Activated naive CD4-positive, alpha-beta T cell treated with anti-CD3 and anti-CD28 coated beads, Interleukin-2, amount 10 ng/mL, durations not matched to agents 5 hours and 36 hours (primary cell): ENCODE measurements around the gene SMPX. TPM values are rescaled to one million over a fixed set of nuclear protein-coding genes. Genes with fewer than 3 reads are reported as not detected.

ENCODE experiments used
- total RNA-seq, 2 experiments: library from RNA; stranded (reverse); gene quantifications; one replicate each; pipeline ENCODE4 v1.2.3, GENCODE V29; 2021

Gene SMPX
- not detected for total RNA-seq

GRCh38 chrX:21757960-21758359 lies at the start of gene SMPX:
SMPX (minus strand) TSS chrX:21758116; CDS start chrX:21754290, 3,826 bp downstream.

GRCh38 chrX:21658152-21658737 lies 99.7 kb downstream of the SMPX start, which contains the start of gene KLHL34:
KLHL34 (minus strand) TSS chrX:21658330; CDS start chrX:21657788, 542 bp downstream.

Other genes with a start within 250 kb of the SMPX start
- 1 to 10 TPM; 1.3 to 1.4 TPM for gene KLHL34, start 99.8 kb downstream of the SMPX start, total RNA-seq
- gene MBTPS2, start 81.5 kb upstream of the SMPX start, total RNA-seq: 1 to 10 TPM; 8.3 to 8.7 TPM
- 1 to 10 TPM; 1.4 to 1.8 TPM for gene YY2, start 97.9 kb upstream of the SMPX start, total RNA-seq
- 10 to 100 TPM; 54.5 to 55.9 TPM for gene SMS, start 182.6 kb upstream of the SMPX start, total RNA-seq